ENCODE data around the gene ABCB9.

- TF ChIP-seq CTCF (IDR thresholded peaks at IDR 0.05) (no peak), POLR2A (IDR thresholded peaks at IDR 0.05; ENCODE audit: low read depth) (no peak), POLR2AphosphoS5 (IDR thresholded peaks at IDR 0.05) (no peak)
Measured at GRCh38 chr12:122893208-122894153, 72.8 kb downstream of the ABCB9 start.

All from esophagus muscularis mucosa (tissue), 3 donors.